Measurements from ENCODE around the gene STK4. TPM values are rescaled to one million over a fixed set of nuclear protein-coding genes. Genes with fewer than 3 reads are reported as not detected.

Gene STK4
- total RNA-seq, 1 experiment from 2014 or later = 60.9 TPM

- no peaks in the 10 kb centered on the region for H3K79me2 ChIP-seq (ENCODE audit: low read depth)
- peaks cover 10% of the 10 kb centered on the region; the same call in 1 of the 2 replicates for H3K4me1 ChIP-seq (replicated peaks; ENCODE audit: insufficient read depth)
- no peaks in the 10 kb centered on the region for H3K9me2 ChIP-seq (ENCODE audit: insufficient read depth)
- H3K4me2 ChIP-seq = no peak overlapping the region
- H3K27me3 ChIP-seq (ENCODE audit: insufficient read depth, low read depth) = no peaks in the 10 kb centered on the region
- no peak overlapping the region for H3K4me3 ChIP-seq
- H3K27ac ChIP-seq = no peak overlapping the region
- H3K9me3 ChIP-seq (ENCODE audit: insufficient read depth, low read depth) = no peaks in the 10 kb centered on the region
- DNase-seq = no peak
- peaks cover 23% of the 10 kb centered on the region for H3K36me3 ChIP-seq (ENCODE audit: low read depth)
- no TSS peak for BruUV-seq (replicated peaks)
- POLR2A ChIA-PET (ENCODE audit: unreplicated experiment) = no interaction called here
- H3F3A ChIP-seq (ENCODE audit: insufficient read depth, low read depth) = no peaks in the 10 kb centered on the region; the same call in 1 of the 2 replicates
- no peaks in the 10 kb centered on the region; the same call in 1 of the 2 replicates for H4K20me1 ChIP-seq (ENCODE audit: insufficient read depth)
- TF ChIP-seq EZH2 (IDR thresholded peaks at IDR 0.05; ENCODE audit: low read depth) = no peak
- no peak for TF ChIP-seq CTCF (conservative IDR thresholded peaks at IDR 0.05)
- H2AFZ ChIP-seq = no peak overlapping the region
- CTCF ChIA-PET = no interaction called here
- intact Hi-C loops (cut with micrococcal nuclease; ENCODE audit: unreplicated experiment) = no loop called here
Observed at GRCh38 chr20:44930517-44931168, 35.7 kb upstream of the STK4 start.

- BruUV-seq (replicated peaks) = no TSS peak
- no peak overlapping the region for H3K4me2 ChIP-seq
- TF ChIP-seq CTCF (conservative IDR thresholded peaks at IDR 0.05) (no peak), EZH2 (IDR thresholded peaks at IDR 0.05; ENCODE audit: low read depth) (no peak)
- no peaks in the 10 kb centered on the region for H3K27me3 ChIP-seq (ENCODE audit: insufficient read depth, low read depth)
- intact Hi-C loops (cut with micrococcal nuclease; ENCODE audit: unreplicated experiment) = no loop called here
- no peaks in the 10 kb centered on the region for H3K9me3 ChIP-seq (ENCODE audit: insufficient read depth, low read depth)
- no peak overlapping the region for H3K27ac ChIP-seq
- no peaks in the 10 kb centered on the region for H3K9me2 ChIP-seq (ENCODE audit: insufficient read depth)
- CTCF ChIA-PET = no interaction called here
- H2AFZ ChIP-seq = no peak overlapping the region
- peaks cover 10% of the 10 kb centered on the region; the same call in 1 of the 2 replicates for H3K4me1 ChIP-seq (replicated peaks; ENCODE audit: insufficient read depth)
- H3K36me3 ChIP-seq (ENCODE audit: low read depth) = peaks cover 32% of the 10 kb centered on the region
- DNase-seq = peak in 1 of 2 experiments; percentile 85
- H3K79me2 ChIP-seq (ENCODE audit: low read depth) = no peaks in the 10 kb centered on the region
- POLR2A ChIA-PET (ENCODE audit: unreplicated experiment) = no interaction called here
- no peaks in the 10 kb centered on the region; the same call in 1 of the 2 replicates for H4K20me1 ChIP-seq (ENCODE audit: insufficient read depth)
- H3K4me3 ChIP-seq = no peak overlapping the region
- H3F3A ChIP-seq (ENCODE audit: insufficient read depth, low read depth) = no peaks in the 10 kb centered on the region; the same call in 1 of the 2 replicates
Observed at GRCh38 chr20:44931911-44932310, 34.4 kb upstream of the STK4 start.

- no peaks in the 10 kb centered on the region for H3K9me2 ChIP-seq (ENCODE audit: insufficient read depth)
- no peak overlapping the region for H3K4me3 ChIP-seq
- ChIA-PET POLR2A (ENCODE audit: unreplicated experiment) (no interaction called here), CTCF (interaction anchor here (0.7 kb wide), 1 partner anchor 640 kb away, joined by 3 read pairs; no protein-coding TSS in a partner anchor)
- no peaks in the 10 kb centered on the region for H3K9me3 ChIP-seq (ENCODE audit: insufficient read depth, low read depth)
- no peak overlapping the region for H3K27ac ChIP-seq
- intact Hi-C loops (cut with micrococcal nuclease; ENCODE audit: unreplicated experiment) = no loop called here
- no peaks in the 10 kb centered on the region for H3K79me2 ChIP-seq (ENCODE audit: low read depth)
- no TSS peak for BruUV-seq (replicated peaks)
- no peaks in the 10 kb centered on the region for H3K27me3 ChIP-seq (ENCODE audit: insufficient read depth, low read depth)
- TF ChIP-seq EZH2 (IDR thresholded peaks at IDR 0.05; ENCODE audit: low read depth) = no peak
- TF ChIP-seq CTCF (conservative IDR thresholded peaks at IDR 0.05) = no peak
- peaks cover 10% of the 10 kb centered on the region; the same call in 1 of the 2 replicates for H3K4me1 ChIP-seq (replicated peaks; ENCODE audit: insufficient read depth)
- no peak overlapping the region for H2AFZ ChIP-seq
- no peak overlapping the region for H3K4me2 ChIP-seq
- peaks cover 32% of the 10 kb centered on the region for H3K36me3 ChIP-seq (ENCODE audit: low read depth)
- H3F3A ChIP-seq (ENCODE audit: insufficient read depth, low read depth) = no peaks in the 10 kb centered on the region; the same call in 1 of the 2 replicates
- DNase-seq = no peak
- H4K20me1 ChIP-seq (ENCODE audit: insufficient read depth) = no peaks in the 10 kb centered on the region; the same call in 1 of the 2 replicates
Observed at GRCh38 chr20:44932916-44933315, 33.4 kb upstream of the STK4 start.
